Measurements from ENCODE around the gene CHMP3.

DNA sequence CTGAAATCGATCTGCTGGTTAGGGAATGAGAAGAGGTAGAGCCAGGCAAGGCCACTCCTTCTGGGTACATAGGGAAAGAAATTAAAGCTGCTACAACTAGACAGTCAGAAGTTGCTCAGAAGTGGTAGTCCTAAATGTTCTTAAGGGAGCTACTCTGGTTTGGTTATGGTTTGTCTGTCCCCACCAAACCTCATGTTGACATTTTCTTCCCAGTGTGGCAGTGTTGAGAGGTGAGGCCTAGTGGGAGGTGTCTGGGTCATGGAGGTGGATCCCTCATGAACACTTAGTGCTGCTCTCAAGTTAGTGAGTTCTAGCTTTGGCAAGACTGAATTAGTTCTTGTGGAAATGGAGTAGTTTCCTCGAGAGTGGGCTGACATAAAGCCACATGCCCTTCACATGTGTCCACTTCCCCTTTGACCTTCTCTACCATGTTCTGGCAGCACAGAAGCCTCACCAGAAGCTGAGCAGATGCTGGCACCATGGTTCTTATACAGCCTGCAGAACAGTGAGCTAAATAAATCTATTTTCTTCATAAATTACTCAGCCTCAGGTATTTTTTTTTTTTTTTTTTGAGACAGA lies 45.7 kb upstream of the CHMP3 start:
- TF ChIP-seq, protein P1, sequence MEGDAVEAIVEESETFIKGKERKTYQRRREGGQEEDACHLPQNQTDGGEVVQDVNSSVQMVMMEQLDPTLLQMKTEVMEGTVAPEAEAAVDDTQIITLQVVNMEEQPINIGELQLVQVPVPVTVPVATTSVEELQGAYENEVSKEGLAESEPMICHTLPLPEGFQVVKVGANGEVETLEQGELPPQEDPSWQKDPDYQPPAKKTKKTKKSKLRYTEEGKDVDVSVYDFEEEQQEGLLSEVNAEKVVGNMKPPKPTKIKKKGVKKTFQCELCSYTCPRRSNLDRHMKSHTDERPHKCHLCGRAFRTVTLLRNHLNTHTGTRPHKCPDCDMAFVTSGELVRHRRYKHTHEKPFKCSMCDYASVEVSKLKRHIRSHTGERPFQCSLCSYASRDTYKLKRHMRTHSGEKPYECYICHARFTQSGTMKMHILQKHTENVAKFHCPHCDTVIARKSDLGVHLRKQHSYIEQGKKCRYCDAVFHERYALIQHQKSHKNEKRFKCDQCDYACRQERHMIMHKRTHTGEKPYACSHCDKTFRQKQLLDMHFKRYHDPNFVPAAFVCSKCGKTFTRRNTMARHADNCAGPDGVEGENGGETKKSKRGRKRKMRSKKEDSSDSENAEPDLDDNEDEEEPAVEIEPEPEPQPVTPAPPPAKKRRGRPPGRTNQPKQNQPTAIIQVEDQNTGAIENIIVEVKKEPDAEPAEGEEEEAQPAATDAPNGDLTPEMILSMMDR (IDR thresholded peaks at IDR 0.05): no peak
- TF ChIP-seq EZH2 (IDR thresholded peaks at IDR 0.05): no peak
- TF ChIP-seq EZH2phosphoT487 (IDR thresholded peaks at IDR 0.05): no peak

All from neural progenitor cell (in vitro differentiated cells).